ENCODE results near the gene SKOR2.

Gene SKOR2
- total RNA-seq = 0 to 1.7 (median 0) reads per million in 17 experiments

DNA sequence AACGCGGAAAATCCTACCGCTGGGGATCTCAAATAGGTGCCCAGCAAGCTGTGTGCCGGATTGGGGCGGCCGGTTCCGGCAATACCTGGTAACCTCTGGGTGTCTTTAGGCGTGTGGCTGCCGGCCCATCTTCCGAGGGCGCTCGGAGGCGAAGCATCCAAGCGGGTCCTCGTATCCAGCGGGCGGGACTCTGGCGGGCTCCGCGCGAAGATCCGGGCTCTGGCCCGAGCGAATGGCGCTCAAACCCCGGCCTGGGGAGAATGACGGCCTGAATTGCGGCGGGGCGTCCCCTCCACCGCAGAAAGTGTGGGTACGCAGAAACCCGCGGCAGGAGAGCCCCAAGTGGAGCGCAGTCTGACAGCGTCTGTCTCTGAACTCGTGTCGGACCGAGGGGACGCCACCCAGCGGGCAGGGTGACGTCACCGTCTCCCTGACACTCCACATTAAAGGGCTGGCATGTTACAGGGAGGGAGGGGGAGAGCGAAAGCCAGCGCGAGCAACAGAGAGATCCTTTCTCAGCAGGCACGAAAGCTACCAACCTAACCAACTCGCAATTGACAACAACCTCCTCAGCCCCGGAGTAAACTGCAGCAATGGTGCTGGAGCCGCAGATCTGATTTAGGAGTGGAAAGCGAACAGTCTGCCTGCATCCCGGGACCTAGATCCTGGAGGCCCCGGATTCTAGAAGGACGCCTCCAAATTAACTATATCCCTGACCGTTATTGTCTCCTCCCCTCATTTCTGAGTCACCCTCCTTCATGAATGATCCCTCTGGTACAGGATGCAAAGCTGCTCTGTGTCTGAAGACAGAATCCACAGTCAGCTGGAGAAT, at the start of gene SKOR2:
TSS of gene SKOR2 (minus strand) at position 372 of the 832 bp plus-strand sequence. CDS start 2,477 bp downstream, outside the sequence.
- DNase-seq = no peak

DNA sequence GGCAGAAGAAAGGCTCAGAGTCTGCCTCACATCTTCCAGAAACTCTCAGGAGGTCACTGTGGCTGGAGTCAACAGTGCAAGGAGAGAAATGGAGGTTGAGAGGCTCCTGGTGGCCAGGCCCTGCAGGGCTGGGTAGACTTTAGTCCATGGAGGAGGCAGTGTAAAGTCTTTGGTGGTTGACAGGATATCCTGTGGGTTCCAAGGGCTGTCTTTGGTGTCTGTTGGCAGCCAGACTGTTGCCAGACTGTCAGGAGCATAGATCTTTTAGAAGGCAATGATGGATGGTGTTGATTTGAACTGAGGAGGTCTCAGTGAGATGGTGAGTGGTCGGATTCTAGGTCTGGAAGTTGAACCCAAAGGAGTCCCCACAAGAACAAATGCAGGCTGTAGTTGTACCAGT, 45.0 kb upstream of the SKOR2 start:
- no peak for DNase-seq

DNA sequence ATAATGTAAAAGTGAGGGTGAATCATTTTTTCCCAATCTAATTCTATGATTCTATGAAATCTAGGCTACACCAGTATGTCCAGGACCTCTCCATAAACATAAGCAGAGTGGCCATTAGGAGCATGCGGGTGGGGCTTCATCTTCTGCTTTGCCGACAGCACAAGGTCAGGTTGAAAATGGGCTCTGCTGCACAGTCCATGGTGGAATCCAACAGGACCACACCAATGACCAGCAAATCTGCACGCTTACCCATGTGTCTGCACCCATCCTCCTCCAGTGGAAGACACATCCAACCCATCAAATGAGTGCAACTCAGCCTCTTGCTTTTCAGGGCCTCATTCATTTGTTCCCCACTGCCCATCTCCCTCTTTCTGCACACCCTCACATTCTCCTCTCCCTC, 43.3 kb upstream of the SKOR2 start:
- DNase-seq = no peak

DNA sequence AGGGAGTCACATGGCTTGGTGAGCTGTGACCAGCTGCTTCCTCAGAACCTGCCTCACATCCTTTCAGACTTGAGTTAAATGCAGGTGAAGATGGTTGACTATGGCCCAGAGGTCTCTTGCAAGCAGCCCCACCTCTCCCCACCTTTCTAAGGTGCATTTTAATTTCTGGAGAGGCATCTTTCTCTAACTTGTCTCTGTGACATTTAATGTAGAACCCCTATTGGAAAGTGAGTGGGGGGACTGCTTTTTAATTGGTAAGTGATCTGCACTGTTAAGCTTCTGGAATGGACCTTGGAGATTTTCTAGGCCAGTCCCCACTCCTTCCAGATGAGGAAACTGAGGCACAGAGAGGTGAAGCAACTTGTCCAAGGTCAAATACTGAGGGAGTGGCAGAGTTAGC, 37.3 kb upstream of the SKOR2 start:
- no peak for DNase-seq

DNA sequence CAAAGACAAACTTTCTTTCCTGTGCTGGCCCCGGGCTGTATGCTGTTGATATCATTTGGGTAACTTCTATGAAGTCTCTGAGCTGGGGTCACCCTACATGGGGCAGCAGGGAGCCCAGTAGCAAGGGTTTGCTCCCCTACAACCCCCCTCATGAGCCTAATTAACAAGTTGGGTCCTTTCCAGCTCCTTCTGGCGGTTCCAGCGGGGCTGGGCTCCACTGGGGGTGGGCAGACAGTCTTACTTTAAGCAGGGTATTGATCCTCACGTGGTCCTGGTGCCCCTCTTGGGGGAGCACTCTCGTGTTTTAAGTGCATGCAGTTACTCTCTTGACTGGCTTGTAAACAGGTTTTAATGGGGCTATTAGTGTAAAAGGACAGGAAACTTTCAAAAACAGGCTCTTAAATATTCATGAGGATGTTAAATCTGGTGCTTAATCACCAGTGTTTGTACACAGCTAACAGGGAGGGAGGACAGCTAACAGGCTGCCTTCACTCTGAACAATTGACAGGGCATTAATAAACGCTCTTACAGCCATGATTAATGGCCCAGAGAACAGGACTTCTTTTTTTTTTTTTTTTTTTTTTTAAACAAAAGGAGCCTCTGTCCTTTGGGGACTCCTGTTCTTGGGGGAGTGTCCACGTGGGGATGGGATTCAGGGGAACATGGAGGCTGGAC, 36.6 kb upstream of the SKOR2 start:
- no peak for DNase-seq

- no peak for DNase-seq
Measured at GRCh38 chr18:47286776-47287410, 35.4 kb upstream of the SKOR2 start.

GRCh38 chr18:47285456-47285855, 34.0 kb upstream of the SKOR2 start:
- no peak for DNase-seq

GRCh38 chr18:47284721-47285395, 33.4 kb upstream of the SKOR2 start:
- DNase-seq = no peak

DNA sequence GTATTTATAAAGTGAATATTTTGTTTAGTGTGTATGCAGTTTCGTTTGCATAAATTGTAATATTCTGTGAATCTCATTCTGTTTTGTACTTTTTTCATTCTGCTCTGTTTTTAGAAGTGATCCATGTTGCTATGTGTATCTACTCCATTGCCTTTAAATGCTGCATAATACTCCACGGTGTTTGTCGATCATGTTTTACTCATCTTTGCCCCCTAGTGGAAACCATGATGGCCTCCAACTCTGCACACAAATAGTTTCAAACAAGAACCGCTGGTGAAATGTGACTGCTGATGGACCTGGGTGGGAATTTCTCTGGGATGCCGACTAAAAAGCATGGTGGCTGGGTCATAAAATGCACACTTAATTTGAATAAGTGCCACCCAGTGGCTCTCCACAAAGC, 32.0 kb upstream of the SKOR2 start:
- DNase-seq = peak in 2 of 4 experiments; percentile 7 to 21

GRCh38 chr18:47280121-47280520, 28.7 kb upstream of the SKOR2 start:
- no peak for DNase-seq

- no peak for DNase-seq
Measured at GRCh38 chr18:47274961-47275360, 23.5 kb upstream of the SKOR2 start.

- no peak for DNase-seq
Measured at GRCh38 chr18:47265197-47265596, 13.7 kb upstream of the SKOR2 start.

DNA sequence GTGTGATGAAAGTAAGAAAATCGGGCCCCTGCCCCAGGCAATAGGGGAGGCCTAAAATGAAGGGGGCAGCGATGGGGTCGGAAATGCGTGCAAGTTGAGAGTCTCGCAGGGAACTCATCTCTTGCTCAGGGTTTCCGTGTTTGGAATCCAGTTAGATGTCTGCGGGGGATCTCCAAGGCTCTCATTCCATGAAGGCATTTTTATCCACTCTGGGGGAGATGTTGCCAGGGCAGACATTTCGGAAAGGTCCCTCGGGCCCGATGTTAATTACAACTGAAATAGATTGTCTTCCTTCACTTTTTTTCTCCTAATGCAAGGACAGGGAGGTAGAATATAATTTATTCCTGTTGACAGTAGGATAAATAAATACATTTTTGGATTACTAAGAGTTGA, 12.8 kb upstream of the SKOR2 start:
- no peak for DNase-seq

- no peak for DNase-seq
Measured at GRCh38 chr18:47263430-47264307, 12.2 kb upstream of the SKOR2 start.

DNA sequence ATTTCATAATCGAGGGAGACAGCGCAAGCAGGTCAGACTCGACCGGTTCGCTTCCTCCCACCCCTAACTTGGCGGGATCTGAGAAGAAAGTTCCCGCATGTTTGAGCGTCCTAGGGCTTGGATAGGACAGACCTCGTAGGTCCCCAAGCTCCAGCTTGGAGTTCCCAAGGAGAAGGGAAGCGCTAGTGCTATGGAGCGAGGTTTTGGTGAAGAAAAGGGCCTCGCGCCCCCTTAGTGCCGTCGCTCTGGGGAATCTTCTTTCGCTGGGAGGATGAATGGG, 11.6 kb upstream of the SKOR2 start:
- DNase-seq = no peak

DNA sequence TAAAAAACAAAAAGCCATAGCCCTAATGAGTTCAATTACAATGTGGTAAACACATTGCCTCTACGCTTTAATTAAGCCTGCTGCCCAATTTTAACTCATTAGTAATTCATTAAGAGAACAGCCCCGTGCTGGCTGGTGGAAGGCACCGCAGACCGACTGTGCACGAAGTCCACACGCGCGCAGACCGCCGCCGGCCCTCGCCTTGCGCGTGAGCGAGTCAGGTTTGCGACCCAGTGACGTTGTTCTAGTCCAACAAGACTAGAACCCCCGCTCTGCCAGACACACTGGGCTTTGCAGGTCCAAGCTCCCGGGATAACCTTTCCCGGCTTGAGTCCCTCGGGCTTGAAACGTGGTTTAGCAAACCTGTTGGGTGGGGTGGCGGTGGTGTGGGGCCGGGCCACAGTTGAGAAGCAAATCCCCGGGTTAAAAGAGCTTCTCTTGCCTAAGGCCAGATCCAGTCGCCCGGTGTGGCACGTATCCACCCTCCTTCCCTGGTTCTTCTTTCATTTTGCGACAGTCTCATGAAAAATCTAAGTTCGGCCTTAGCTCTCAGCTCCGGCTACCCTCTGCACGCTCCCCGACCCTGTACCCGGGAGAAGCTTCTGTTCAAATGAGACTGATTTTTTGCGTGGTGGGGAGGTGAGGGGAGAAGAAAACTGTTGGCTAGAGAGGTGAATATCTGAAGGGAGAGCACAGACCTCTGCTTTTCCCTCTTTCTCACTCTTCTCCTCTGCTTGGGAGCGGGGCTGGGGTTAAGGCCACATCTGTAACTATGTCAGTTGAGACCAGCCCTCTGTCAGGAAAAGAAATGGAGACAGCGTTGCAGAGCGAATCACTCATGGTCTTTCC, 11.1 kb upstream of the SKOR2 start:
- no peak for DNase-seq

DNA sequence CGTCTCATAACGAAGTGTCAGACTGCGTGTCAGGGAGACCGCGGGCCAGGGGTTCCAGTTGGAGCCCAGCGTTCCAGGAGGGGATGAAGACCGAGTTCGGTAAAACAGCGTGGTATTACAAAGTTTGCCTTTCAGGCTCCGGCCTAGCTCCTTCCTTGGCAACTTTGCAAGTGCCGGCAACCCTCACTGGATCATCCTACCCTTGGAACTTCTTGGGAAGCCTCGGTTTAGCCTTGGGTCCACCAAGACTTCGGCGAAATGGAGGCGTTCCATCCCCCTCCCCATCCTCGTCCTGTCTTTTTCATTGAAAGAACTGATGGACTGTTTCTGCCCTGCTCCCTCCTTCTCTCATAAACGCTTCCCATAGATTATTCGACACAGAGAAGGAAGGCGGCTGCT, 10.4 kb upstream of the SKOR2 start:
- DNase-seq = no peak

- no peak for DNase-seq
Measured at GRCh38 chr18:47260924-47261701, 9.7 kb upstream of the SKOR2 start.

DNA sequence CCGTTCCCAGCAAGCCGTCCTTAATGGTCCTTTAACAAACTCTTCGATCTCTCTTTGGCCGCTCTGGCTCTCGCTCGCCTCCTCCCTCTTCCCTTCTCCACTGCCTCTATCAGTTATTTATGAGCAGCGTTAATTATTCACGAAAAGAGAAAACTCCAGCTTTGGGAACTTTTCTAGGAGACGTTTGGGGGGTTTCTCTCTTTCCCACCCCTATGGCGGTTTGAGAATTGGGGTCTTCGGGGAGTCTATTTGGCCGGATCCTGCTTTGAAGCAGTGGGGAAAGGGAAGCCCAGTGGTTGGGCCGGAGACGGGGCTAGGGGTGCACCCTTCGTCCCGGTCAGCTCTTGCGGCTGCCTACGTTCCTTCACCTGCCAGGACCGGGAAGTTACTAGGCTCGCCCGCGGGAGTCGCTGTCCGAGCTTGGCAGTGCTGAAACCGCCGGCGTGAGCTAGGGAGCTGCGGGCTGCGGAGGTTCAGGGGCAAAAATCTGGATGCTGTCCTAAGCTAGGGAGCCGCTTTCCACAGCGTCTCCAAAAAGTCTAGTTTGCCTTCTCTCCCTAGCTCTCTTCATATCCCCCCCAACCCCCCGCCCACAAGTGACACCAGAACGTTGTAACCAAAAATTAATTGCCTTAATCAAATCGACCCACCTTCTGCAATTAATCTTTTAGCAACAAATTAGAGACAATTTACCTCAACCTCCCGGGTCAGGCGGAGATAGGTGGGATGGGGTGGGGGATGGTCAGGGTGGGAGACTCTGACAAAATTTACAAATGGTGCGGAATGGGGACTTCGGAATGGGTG, 8.9 kb upstream of the SKOR2 start:
- peak; percentile 21 to 43 (median 28) for DNase-seq
